HG02943 (cell line): ENCODE data around the gene EFNA3.

Experiments used
- ATAC-seq: cut with Tn5 transposase; IDR thresholded peaks from one replicate; pipeline ENCODE4 v1.9.1; 2021; ENCODE audit warnings: mild to moderate bottlenecking, low read depth, moderate library complexity; ENCODE audit not compliant: unreplicated experiment

Gene EFNA3

DNA sequence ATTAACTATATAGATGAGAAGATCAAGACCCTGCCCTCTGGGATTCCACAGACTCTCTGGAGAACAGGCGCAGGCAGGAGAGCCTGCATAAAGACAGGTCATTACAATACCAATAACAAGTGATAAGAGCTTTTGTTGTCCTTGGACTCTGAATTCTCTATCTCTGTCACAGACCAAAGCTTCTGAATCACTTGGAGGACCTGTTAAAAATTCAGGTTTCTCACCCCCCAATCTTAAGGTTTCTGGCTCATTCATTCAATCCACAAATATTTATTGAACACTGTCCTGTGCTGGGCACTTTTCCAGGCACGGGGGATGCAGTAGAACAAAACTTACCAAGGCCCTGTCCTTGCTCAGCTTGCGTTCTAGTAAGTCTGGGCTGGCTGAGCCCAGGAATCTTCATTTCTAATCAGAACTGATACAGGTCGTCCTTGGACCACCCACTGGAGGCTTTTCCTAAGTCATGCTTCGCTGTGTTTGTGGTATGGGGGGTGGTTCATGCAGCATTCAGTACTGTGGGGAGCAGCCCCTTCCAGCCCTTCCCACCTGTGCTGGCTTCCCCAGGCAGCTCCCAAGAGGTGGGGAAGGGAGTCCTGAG is 13.7 kb upstream of the EFNA3 start:
- no peak for ATAC-seq

DNA sequence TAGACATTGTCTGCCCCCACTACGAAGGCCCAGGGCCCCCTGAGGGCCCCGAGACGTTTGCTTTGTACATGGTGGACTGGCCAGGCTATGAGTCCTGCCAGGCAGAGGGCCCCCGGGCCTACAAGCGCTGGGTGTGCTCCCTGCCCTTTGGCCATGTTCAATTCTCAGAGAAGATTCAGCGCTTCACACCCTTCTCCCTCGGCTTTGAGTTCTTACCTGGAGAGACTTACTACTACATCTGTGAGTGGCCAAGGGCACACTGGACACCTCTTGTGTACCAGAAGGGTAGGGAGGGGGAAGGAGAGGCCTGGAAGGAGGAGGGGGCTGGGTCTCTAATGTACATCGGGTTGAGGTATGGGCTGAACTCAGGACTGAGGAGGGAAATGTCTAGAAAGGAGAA is 11.9 kb upstream of the EFNA3 start:
- ATAC-seq, result no peak

DNA sequence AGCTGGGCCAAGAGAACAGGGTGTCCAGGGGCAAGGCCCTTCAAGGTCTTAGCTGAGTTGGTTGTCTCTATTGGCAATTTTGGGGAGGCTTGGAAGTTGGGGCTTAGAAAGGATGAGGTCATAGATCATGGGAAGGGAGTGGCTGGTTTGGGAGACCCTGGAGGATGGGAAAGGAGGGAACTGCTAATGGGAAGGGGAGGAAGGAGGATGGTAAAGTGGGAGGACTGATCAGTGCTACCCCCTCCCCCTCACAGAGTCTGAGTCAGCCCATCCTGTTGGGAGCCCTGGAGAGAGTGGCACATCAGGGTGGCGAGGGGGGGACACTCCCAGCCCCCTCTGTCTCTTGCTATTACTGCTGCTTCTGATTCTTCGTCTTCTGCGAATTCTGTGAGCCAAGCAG is 10.0 kb upstream of the EFNA3 start:
- no peak for ATAC-seq

DNA sequence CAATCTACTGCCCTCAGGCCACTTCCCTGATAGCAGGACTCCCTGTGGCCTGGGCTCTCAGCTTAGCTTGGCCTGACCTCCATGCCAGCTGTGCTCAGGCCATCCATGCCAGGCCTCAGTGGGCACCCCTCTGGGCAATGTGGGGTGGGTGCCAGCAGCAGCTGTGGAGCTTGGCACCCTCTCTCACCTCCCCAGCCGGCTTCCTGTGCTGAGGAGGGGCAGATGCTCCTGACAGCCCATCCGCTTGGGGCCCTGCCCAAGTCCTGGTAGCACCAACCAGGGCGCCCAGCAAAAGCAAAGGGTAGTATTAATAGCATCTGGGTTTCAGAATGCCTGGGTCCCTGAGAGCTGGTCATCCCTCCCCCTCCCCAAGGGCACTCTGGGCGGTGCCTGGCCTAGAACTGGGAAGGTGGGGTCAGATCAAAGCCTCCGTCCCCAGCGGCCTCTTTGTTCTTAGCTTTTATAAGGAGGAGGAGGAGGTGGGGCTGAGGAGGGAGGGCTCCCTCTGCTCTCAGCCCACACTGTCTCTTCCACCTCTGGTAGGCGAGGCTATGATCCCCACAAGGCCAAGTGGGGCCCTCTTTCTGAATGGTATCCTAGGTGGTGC is 9.0 kb upstream of the EFNA3 start:
- ATAC-seq, result no peak

DNA sequence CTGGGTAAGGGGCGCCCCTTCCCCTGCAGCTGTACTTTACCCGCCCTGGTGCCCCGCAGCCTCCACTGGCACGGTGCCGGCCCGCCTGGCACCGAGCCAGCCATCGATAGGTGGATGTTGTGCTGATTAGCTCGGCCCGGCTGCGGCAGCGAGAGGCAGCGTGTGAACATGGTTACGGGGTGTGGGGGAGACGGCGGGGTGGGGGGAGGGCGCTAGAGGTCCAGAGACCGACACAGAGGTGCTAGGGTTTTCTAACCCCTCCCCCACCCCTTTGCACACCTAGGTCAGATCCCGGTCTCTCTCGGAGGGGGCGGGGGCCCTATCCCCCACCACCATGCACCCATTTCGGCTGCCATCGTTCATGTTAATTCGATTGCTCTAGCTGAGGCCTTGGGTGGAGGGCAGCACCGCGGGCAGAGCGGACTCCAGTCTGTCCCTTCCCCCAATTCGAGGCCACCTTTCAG is 8.4 kb upstream of the EFNA3 start:
- ATAC-seq, result no peak

DNA sequence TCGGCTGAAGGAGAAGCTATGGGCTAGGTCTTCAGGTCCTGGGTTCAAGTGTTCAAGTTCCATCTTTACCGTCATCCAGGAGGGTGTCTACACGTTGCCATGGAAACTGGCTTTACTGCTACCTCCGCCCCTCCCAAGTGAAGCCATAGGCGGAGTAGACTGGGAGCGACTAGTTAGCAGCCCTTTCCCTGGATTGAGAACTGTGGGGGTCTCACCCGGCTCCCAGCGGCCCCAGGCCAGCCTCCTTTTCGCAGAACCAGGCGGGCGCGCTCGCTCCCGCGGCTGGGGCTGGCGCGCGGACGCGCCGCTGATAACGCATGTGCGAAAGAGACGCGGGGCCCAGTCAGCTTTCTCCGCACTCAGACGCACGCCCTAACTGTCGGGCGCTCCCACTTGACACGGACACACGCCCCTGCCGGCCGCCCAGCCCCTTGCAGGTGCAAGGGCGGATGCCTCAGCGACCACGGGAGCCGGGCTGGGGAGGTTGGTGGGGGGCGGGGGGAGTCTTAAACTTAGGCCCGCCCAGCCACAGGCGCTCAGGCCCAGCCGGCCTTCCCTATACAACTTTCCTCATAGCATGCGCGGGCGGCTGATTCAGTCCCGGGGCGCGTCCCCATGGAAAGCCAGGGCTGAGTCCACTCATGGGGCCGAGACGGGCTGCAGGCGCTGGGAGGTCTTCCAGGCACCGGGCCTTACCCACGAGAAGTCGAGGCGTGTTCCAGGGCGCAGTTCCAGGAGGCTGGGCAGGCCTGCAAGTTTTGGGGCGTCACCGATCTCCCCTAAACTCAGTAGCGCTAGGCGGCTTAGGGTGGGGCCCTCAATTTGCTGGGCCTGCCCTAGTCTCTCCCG is 7.7 kb upstream of the EFNA3 start:
- ATAC-seq, result no peak

DNA sequence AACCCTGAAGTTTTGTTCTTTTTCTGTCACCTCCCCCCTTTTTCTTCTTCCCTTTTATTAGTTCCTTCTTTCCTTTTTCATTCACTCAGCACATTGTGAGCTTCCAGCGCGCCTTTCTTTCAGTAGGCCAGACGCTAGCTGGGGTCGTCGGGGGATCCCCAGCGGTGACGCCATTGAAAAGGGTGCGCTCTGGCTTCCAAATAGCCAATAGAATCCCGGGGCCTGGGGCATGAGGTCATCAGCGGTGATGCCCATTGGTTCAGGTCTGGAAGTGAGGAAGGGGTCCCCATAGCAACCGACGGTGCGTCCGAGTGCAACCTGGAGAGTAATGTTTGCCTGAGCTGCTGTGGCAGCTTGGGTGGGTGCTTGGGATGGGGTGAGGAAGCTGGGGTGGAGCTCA is 6.9 kb upstream of the EFNA3 start:
- ATAC-seq, result no peak

DNA sequence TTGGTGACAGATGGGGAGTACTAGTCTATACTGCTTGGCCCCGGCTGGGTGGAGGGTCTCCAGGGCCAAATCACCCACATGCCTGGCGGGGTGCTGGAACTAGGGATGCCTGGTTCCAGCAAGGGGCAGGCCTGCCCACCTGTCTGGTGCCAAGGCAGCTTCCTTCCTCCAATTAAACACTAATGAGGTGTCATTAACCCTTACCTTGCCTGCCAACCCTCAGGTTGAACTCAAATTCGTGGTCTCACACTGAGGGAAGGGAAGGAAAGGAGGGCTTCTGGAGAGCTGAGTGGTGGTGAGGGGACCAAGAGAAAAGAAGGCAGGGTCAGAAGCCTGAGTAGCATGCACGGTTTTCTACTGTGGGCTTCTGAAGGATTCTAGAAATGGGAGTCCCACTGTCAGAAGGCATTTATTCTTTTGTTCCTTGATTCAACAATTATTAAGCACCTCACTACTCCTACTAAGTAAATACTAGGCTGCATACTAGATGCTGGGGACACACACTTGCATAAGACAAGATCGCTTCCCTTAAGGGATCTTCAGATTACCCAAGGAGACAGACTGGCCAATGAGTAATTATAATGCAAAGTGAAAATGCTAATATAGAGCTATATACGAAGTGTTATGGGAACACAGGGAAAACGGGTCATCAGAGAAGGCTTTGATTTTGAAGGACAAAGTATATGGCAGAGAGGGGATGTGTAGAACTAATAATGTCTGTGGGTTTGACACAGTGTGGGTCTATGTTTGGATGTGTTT is 5.9 kb upstream of the EFNA3 start:
- ATAC-seq, result no peak

DNA sequence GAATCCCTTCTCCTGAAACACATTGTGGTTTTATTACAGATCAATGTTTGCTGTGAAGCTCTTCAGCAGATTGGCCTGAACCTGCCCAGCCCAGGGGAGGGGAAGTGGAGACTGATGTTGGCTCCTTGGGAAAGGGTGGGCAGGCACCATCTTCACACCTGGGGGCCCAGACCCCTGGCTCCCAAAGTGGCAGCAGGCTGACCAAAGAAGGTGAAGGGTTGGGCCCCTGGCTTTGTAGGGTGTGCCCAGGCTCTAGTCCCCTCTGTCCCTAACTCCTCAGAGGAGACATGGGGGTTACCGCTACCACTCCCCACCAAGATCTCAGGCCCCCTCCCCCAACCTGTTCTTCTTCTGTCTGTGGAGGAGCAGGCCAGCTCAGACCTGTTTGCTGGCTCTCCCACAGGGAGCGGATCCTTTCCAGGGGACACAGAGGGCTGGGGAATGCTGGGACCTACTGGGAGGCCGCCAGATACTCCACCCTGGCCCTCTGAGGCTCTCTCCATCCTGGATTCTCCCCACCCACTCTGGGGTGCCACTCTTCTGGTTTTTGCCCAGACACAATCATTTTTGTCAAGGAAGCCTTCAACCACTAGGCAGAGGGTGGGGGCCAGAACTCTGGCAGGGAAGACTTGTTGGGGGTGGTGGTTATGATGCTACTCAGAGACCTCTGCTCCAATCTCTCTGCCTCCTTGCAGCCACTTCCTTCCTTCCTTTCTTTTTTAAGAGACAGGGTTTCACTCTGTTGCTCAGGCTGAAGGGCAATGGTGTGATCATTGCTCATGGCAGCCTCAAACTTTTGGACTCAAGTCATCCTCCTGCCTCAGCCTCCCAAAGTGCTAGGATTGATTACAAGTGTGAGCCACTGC is 5.0 kb upstream of the EFNA3 start:
- no peak for ATAC-seq

DNA sequence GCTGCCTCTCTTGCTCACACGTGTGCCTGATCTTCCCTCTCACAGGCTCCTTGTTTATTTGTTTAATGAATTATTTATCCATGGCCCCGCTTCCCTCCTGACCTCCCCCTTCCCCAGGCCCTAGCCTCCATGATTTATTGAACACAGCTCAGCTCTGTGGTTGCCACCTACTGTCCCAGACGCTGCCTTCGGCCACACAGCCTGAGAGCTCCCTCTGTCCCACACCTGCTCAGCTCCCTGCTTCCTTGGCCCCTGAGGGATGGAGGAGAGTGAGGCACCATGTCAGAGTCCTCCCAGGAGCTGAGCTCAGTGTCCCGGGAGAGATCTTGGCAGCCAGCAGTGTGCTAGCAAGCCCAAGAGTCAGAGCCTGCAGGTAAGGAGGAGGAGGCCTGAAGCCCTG is 3.1 kb upstream of the EFNA3 start:
- ATAC-seq, result no peak

DNA sequence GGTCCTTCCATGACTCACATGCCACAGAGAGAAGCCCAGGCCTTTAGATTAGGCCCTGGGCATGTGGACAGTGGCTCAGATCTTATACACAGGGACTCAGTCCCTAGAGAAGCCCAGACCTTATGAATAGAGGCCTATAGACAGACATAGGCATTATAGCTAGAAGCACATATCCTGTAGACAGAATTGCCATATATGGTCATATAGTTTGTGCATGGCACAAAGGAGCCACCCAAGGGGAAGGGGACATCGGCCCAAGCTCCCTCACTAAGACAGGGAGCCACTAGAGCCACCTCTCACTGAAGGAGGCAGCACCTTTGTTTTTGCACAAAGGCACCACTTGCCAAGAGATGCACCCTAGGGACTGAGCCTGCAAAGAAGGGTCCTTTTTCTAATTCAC is 2.3 kb upstream of the EFNA3 start:
- no peak for ATAC-seq

DNA sequence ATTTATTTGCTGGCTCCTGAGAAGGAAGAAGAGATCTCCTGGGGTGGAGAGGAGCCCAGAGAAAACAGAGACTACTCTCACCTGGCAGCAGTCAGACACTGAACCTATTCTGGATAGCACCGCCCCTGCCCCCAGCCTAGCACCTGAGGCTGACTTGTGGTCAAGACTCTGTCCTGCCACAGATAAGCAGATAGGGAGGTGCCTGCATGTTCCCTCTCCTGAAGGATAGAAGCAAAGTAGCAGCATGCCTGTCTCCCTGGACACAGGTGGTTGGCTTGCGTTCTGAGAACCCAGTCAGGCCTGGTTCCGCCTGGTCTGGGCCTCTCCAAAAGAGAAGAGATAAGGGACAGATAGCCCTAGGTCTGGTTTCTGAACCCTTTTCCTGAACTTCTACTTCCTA is 1.3 kb upstream of the EFNA3 start:
- ATAC-seq, result no peak

DNA sequence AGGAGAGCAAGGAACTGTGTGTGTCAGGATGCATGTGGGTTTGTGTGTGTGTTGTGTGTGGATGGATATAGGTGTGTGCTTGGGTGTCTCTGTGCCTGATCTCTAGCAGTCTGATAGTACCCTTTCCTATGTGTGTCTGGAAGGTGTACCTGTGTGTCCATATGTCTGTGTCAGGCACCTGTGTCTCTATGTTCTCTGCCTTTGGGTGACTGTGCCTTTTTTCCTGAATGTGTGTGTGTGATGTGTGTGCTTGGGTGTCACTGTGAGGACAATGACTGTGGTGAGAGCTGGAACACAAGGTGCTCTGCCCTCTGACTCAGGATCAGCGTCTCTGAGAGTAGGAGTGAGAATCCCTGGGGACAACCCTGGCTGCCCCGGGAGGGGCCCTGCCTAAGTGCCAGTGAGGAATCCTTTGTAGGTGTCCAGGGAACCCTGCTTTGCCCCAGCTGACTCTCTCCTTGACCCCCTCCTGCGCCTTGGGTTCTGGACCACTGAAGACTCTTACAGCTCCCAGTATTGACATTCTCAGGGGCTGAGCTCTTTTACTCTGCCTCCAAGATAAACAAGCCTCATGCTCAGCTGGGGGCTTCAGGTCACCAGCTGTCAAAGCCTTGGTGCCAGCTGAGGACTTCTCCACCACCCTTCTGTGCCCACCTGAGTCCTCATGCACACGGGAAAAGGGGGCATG is 735 bp upstream of the EFNA3 start:
- ATAC-seq, result no peak

DNA sequence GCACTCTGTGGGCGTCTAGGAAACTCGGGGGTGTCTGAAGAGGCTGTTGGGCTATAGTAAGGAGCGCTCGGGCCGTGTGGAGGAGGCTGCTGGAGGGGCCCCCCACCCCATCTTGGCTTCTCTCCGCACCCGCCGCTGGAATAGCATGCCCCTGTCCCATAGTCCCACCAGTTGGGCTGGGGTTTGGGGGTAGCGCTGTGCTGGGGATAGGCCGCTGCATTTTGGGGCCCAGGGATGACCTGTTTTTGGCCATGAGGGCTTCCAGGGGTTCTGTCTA is 511 bp downstream of the EFNA3 start:
- ATAC-seq, result no peak

DNA sequence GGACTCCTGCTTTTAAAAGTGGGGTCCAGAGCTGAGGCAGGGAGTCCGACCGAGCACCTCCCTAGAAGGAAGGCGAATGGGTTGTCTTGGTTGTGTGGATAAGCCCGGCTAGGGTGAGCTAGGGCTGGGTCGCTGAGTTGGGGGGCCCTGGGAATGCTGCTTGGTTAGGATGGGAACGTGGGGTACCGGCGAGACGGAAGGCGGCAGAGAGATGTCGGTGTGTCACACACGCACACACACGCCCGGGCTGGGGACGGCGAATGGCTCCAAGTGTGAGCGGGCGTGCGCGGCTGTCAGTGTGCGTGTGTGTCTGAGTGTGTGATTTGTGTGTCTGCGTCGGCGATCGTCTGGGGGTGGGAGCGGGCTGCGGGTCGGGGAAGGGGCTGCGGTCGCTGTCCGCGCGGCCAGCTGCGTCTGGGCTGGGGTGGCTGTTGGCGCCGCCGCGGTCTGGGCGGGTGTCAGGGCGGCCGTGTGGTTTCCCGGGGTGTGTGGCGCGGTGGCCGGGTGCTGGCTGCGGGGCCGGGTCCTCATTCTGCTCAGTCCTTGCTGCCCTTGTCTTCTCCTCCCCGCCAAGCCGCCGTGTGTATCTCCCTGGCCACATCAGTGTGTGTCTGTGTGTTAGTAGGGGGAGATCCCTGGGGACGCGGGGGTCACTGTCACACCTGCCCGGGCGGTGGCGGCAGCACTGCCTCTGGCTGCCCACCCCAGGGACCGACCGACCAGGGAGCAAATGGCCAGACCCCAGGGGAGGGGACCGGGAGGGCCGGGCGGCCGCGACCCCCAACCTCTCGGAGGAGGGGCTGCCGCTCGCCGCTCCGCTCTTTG is 1.1 kb downstream of the EFNA3 start:
- no peak for ATAC-seq

DNA sequence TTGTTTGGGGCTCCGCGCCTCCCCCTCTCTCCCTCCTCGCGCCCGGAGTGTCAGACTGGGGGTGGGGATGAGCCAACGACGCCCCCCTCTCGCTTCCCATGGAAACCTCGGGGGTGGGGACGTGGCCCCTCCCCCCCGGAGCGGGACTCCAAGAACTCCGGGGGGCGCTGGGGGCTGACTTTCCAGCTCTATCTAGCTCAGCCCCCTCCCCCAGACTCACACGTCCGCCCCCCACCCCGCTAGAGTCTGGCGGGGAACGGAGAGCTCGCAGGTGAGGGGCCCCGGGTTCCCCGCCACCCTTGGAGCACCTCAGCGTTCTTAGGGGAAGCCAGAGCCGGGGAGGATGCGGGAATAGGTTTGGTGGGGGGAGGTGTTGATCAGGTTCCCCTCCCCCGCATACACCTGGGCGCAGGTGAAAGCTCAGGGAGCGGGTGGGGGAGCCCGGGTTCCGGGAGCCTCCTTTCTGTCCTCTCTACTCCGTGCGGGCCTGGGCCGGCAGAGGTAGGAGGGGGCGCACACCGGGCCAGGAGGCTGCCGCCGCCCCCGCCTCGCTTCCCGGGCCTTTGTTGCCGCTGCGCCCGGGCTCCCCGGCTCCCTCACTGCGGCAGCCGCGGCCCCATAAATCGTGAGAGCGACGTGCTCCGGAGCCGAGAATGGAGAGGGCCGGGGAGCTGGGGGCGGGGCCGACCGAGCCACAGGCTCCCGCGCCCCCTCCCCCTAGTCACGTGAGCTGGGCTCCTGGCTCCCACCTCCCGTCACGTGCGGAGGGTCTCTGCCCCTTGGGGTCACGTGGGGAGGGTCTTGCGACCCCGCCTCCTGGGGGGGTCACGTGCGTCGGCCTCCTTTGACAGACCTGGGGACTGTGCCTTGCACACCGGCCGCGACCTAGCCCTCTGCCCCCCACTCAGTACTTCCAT is 1.9 kb downstream of the EFNA3 start:
- no peak for ATAC-seq

DNA sequence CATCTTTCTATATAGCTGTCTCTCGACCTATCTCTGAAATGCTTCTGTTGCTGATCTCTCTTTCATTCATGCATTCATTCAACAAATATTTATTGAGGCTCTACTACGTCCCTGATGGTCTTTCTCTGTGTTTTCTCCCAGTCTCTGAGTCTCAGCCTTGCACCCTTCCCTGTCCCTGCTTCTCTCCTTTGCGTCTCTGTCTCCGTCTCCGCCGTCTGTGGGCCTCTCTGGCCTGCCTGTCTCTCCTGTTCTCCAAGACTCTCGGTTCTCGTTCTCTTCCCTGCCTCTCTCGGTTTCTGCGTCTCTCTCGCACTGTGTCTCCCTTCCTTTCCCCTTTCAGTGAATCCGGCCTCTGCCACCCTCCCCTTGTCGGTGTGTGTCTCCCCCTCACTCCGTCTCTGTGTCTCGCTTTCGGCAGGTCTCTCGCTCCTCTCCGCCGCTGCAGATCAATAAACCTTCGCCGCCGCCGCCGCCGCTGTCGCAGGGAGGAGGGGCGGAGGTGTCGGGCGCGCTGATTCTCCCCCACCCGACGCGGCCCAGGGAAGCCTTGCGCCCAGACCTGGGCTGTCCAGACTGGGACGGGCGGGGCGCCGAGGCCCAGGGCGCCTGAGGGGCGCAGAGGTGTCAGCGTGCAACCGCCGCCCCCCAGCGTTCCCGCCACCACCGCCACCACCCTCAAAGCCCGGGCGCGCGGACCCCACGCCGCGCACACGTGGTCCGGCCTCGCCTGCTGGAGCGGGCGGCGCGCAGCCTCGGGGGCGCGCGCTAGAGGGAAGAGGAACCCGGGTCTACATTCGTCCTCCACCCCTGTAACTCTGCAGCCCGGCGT is 3.0 kb downstream of the EFNA3 start:
- no peak for ATAC-seq
